Measurements from ENCODE around the gene CADM4.

DNA sequence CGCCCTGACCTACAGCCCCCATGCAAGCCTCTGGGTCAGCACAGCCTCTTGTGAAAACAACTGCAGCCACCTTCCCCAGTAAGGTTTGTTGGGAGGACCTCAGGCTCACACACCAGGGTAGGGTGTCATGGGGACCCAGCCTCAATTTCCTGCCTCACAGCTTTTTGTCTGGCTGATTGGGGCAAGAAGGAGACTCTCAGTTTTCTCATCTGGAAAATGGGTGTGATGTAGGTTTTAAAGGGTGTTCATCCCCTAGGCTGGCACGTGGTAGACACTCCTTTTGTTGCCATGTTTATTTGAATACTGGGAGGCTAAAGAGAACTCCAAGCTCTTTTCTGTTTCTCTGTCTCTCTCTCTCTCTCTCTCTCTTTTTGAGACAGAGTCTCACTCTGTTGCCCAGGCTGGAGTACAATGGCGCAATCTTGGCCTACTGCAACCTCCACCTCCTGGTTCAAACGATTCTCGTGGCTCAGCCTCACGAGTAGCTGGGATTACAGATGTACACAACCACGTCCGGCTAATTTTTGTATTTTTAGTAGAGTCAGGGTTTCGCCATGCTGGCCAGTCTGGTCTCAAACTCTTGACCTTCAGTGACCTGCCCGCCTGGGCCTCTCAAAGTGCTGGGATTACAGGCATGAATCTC, 48.5 kb upstream of the CADM4 start:
- no peak for TF ChIP-seq CTCF (IDR thresholded peaks at IDR 0.05)
- TF ChIP-seq POLR2A (IDR thresholded peaks at IDR 0.05) = no peak
